GM18868 (cell line): ENCODE results near the gene HS3ST5.
"Not testable (repeated sequence)": the region's sequence is repeated elsewhere in the genome, so short reads cannot be mapped to it uniquely, and the experiment has no call there.

Source experiments
- ATAC-seq: cut with Tn5 transposase; IDR thresholded peaks from one replicate; pipeline ENCODE4 v1.9.1; 2021; ENCODE audit warnings: mild to moderate bottlenecking, moderate library complexity; ENCODE audit not compliant: unreplicated experiment

HS3ST5 gene

DNA sequence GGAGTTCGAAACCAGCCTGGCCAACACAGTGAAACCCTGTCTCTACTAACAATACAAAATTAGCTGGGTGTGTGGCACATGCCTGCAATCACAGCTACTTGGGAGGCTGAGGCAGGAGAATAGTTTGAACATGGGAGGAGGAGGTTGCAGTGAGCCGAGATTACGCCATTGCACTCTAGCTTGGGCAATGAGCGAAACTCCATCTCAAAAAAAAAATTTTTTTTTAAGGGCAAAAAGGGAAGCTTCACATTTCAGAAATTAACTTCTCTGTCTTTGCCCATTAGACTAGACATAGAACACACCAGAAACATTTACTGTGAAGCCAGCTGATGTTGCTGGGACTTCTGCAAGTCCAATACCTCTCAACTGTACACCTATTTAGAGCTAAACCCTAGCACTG, 281.1 kb downstream of the HS3ST5 start:
- ATAC-seq = no peak

DNA sequence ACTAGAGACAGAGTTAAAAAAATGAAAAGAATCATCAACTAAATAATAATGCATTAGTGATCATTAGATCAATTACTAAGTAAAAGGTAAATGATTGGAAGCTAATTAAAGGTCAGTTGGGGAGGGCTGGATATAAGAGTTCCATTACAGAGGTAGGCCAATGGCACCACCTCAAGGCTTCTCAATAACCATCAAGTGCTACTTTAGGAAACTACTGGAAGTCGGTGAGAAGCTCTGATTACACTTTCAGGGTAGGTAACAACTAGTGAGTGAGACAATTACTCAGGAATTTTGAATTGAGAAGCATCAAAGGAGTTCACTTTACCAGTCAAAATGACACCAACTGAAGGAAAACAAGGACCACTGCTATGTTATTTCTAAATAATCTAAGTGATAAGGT, 281.7 kb downstream of the HS3ST5 start:
- ATAC-seq = no peak

DNA sequence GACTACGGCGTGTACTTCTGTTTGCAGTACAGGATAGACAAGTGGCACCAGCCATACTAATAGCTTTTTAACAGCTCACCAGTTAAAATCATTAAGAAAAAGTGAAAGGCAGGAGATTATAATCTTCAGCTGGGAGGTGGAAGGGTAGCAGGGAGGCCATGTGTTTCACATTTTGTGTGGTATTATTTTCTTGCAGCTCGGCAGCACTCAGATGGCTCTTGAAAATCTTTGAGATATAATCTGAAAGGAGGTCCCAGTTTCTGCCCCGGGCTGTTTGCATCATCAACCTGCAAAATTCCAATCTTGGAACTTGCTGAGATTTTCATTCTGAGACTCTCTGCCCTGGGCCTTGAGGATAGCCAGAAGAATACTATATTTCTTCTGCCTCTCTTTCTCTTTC, 284.4 kb downstream of the HS3ST5 start:
- no peak for ATAC-seq

DNA sequence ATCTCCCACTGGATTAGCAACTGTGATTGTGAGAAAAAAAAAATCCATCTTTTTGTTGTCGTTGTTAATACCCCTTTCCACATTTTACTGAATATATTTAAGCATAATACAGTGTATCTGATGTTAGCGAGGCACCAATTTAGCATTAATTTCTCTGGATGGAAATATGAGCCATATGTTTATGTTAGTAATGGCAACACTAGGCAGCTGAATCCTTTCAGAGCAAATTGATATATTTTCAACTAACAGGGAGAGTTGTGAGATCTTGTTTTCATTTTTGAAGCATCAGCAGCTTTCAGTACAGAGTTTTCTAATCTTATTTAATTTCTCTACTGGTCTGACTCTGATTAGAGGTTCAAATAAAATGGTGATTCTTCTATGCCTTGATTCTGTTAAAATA, 287.1 kb downstream of the HS3ST5 start:
- no peak for ATAC-seq

DNA sequence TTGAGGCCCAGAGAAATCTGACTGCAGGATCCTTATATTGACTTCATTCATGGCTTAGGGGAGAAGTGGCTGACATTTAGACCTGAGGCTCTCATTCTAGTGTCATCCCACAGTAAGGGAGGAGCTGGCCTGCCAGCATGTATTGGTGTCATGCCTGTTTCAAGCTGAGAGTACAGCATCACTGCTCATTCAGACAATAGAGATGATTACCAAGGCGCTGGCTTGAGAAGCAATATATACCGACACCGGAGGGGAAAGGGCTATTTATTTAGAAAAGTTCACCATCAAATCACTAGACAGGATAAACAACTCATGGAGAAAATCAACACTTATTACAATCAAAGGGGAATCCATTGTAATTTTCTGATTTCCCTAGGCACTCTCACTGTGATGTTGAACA, 287.5 kb downstream of the HS3ST5 start:
- ATAC-seq = no peak

DNA sequence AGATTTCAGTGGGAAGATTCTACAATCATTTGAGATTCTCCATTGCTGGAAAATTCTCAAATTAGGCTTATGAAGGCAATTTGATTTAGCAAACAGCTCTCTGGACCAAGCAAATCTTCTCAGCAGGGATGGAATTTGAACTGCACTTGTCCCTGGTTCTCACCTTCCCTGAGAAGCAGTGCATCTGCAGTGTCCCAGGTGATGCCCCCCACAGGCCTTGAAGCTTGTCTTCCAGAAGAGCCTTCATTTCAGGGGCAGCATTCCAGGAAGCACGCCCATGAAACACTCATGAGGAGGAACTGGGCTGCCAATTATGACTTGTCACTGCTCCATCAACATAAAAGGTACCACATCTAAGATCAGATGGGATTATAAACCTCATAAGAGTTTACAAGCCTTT, 289.0 kb downstream of the HS3ST5 start:
- no peak for ATAC-seq

DNA sequence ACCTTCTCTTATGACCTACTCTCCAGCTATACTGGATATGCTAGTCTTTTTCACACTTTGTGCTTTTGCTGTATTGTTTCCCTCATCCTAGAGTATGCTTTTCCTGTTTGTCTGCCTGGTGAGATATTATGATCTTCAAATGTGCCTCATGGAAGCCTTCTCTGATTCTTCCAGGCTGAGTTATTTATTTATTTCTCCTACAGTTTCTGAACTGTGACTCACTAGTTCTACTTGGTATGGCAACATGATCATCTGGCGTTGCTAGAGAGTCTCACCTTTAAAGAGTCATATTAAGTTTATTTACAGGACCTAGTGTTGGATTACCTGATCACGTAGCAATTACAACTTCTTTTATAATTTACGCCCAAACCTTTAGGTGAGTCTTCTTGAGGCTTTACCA, 290.7 kb downstream of the HS3ST5 start:
- ATAC-seq = no peak

DNA sequence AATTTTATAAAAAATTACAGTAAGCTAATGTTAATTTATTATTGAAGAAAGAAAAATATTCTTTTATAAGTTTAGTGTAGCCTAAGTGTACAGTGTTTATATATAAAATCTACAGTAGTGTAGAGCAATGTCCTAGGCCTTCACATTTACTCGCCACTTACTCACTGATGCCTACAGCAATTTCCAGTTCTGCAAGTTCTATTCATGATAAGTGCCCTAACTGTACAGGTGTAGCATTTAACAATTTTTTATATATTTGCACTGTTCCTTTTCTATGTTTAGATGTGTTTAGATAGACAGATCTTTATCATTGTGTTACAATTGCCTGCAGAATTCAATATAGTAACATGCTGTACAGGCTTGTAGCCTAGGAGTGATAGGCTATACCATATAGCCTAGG, 291.8 kb downstream of the HS3ST5 start:
- ATAC-seq = no peak

DNA sequence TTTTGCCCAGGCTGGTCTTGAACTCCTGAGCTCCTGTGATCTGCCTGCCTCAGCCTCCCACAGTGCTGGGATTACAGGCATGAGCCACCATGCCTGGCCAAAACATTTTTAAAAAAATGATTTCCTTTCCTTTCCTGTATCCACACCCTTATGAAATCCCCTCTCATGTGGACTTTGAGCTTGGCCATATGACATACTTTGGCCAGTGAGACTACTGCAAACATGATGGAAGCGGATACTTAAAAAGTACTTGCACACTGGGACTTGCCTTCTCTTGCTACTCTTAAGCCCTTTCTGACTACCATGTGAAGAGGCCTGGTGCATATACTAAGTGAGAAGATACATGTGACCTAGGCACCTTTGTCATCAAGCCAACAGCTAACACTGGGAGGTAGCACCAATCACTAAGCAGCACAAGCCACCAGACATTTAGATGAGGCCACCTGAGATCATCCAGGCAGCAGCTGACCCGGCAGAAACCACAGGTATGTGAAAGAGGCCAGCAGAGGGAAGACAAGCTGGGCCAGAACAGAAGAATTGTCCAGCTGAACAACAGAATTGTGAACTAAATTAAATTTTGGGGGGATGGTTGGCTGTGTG, 293.4 kb downstream of the HS3ST5 start:
- ATAC-seq = no peak

DNA sequence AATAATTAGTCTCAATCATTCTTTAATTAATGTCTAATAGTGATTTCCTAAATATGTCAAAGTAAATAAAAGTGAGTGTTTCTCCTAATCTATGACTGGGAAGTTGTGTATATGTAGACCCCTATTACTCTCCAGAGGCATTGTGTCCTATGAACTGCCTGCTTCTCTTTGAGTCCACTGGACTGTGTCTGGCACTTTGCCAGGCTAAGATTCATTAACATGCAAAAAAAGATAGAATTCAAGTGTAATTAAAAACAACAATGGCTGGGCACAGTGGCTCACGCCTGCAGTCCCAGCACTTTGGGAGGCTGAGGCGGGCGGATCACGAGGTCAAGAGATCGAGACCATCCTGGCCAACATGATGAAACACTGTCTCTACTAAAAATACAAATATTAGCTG, 298.3 kb downstream of the HS3ST5 start:
- not testable (repeated sequence) for ATAC-seq

DNA sequence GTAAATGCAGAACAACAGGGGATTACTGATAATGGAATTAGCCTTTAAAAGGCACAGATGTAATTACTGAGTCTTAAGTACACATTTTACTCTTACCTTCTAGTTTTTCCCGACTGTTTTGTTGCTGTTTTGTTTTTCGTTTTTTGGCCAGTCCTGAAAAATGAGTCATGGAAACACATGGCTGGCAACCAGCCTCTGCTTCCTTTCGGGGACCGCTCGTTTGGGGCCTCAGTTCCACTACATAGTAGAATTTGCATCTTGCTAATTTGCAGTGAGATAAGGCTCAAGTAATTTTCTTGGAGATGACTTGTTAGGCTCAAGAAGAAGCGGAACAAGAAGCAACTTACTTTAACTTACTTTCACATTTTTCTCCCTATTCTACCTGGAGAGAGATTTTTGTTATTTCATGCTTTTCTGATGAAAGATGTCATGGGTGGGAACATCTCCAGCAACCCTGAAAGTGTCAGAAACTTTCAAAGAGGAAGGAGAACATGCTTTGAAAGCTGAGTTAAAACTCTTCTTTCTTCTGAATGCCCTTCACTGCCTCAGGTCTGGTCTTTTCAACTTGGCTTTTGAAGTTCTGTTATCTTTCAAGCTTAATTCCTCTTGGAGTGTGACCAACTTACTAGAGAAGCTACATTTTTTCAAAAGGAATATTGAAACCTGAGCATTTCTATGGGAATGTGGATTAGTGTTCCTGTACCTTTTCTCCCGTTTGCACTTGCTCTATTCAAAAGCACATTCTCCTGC, 300.4 kb downstream of the HS3ST5 start:
- peak; percentile 61 for ATAC-seq

DNA sequence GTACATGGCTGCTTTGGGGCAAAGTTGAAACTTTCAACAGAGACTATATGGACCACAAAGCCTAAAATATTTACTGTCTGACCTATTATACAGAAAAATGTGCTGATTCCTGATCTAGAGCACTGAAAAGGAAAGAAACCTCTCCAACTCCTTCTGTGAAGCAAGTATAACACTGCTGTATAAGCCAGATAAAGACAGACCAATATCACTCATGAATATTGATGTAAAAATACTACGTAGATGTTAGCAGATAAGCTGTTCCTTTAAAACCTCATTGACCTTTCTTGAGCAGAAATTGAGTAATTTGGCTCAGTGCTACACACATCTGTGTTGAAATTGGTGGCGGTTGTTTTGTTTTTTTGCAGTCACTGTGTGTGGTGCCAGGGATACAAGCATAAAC, 302.0 kb downstream of the HS3ST5 start:
- ATAC-seq = no peak

DNA sequence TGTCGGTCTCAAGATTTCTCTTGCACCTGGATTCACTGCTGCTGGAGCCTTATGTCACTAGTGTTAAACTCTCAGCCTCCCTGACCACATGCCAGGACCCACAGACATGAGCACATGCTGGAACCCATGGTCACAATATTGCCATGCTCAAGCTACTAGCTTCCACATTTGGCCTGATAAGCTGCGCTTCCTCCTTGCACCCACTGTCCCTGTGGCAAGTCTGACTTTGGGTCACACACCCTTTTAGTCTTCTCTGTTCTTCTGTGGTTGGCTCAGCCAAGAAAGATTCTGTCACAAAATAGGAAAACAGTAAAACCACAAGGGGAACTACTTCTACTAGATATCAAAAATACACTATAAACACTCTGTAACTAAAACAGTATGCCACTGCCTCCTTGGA, 303.0 kb downstream of the HS3ST5 start:
- no peak for ATAC-seq

DNA sequence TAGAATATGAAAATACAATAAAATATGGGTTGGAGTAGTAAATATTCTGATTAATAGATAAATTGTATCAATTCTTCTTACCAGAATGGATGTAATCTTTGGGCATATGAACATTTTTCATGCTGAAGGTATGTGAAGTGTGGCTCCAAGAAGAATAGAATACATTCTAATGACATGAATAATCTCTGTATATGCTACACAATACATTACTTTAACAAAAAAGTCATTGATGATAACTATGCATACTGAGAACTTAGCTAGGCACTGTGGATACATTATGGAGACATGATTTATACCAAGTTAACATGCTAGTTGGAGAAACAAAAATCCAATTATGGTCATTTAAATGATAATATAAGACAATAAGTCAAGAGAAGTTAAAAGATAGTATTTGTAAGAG, 309.2 kb downstream of the HS3ST5 start:
- ATAC-seq = no peak

DNA sequence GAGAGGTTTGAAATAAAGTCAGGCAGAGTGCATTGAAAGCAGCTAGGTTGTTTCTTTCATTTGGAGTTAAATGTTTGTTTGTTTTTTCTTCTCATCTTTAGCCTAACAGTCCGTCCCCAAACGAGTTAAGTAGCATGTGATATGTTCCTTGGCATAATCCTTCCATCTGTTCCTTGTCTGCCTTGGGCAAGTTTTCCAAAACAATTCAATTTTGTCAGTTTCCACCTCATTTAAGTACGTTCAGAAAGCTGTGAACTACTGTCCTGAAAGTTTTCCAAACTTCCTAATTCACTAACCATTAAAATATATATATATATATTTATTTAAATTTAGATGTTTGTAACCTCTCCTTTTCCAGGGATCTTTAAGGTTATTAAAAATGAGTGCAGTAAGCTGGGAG, 310.1 kb downstream of the HS3ST5 start:
- no peak for ATAC-seq

DNA sequence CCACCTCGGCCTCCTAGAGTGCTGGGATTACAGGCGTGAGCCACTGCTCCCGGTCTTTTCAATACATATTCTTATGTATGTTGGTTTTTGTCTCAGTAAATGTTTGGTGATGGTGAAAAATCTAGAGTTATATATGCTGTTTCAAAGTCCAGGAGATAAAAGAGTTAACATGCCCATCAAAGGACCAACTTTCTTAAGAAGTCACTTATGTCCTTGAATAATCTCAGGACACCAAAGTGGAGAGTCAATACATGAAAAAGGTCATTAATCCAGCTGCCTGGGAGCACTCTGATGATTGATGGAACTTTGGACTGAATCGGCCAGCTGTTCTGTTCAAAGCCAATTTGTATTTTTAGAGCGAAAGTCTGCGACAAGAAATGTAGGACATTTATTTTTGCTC, 312.1 kb downstream of the HS3ST5 start:
- no peak for ATAC-seq

DNA sequence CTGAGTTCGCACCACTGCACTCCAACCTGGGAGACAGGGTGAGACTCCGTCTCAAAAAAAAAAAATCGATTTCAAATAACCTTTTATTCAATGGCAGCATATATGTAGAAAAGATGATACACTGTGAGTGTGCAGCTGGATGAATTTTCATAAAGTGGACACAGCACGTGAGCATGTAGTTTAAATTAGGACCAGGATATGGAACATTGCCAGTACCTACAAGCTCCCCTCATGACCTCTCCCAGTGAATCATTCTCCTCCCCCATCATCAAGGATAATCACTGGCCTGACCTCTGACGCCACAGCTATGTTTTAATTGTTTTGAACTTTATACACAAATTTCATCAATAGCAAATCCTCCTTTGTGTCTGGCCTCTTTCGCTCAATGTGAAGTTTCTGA, 318.1 kb downstream of the HS3ST5 start:
- ATAC-seq = no peak

DNA sequence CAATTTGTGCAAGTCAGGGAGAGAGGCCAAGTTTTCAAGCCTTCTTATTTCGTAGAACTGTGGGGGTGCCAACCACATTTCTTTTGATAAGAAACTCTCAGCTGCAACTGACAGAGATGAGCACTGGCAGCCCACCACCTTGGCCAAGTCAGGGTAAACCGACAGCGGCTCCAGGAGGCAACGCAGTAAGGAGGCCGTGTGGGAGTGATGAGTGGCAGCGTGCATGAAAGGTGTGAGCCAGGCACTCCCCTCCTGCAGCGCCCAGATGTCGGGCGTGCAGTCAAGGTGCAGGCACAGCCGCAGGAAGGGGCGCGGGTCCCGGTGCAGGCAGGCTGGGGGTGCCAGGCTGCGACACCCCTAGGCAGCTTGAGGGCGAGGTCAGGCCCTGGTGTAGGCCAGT, 322.6 kb downstream of the HS3ST5 start:
- ATAC-seq = no peak

DNA sequence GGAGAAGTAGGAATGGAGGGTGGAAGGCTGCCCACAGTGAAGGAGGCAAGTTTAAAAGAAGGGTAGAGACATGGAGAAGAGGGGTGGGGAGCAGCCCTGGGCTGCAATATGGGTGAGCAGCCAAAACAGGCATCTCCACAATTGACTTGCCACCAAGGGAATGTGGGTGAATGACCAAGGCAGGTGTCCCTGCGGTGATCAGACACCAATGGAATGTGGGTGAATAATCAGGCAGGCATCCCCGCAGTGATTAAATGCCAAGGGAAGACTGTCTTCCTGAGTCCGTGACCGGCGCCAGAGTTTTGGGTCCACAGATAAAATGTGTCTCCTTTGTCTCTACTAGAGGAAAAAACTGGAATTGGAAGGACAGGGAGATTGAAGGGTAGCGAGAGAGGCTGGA, 325.7 kb downstream of the HS3ST5 start:
- not testable (repeated sequence) for ATAC-seq

DNA sequence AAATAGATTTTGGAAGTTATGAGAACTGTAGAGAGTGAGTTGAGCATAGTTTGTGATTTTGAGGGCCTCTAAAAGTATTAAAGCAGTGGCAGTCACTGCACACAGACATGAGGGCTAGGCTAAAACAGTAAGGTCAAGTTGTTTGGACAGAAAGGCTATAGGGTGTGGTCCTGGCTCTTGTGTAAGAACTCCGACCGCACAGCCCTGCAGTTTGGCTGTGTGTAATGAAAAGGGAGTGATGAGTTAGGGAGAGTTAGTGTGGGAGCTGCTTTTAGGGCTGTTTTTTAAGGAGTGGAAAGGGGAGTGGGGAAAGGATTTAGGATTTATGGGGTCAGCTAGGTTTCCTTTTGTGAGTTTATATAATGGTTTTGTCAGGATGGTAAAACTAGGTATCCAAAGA, 328.7 kb downstream of the HS3ST5 start:
- ATAC-seq = not testable (repeated sequence)

DNA sequence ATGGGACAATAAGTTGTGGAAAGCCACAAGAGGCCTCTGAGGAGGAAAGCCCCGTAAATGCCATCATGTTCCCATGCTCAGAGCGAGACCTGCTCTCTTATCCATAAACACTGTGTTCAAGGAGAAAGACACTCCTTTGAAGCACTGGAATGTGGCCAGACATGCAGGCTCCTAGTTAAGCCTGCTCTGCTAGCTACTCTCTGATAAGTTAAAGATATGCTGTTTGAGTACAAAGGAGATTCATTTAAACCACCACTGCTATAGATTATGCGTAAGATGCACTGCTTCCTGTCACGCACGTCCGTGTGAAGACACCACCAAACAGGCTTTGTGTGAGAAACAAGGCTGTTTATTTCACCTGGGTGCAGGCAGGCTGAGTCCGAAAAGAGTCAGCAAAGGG, 331.3 kb downstream of the HS3ST5 start:
- ATAC-seq = not testable (repeated sequence)

DNA sequence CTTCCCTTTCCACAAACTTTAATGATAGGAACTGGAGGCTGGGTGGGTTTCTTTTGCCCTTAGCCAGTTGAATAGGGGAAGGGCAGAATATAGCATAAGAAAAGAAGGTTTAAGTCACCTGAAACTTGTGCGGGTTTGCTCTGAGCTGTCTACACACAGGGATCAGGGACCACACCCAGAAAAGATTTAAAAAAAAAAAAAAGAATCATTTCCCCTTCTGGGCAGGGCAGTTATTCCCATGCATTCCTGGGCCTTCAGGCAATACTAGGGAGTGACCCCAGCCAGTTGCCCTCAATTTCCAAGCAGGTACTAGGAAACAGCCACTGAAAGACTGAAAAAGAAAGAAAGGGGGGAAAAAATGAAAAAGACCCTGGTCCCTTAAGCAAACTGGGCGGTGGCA, 332.3 kb downstream of the HS3ST5 start:
- ATAC-seq = no peak

DNA sequence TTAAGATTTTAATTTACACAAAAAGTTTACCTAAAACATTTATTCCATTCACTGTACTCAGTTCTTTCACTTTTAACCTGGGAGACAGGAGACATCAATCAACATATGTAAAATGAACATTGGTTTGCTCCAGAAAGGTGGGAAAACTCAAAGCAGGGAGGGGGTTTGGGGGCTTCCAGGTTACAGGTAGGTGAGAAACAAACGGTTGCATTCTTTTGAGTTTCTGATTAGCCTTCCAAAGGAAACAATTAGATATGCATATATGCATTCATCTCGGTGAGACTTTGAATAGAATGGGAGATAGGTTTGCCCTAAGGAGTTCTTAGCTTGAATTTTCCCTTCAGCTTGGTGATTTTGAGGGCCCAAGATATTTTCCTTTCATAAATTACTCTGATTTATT, 333.6 kb downstream of the HS3ST5 start:
- no peak for ATAC-seq
